GM10266 (cell line): ENCODE results near the gene CAMTA1.
"Not testable (repeated sequence)": the region's sequence is repeated elsewhere in the genome, so short reads cannot be mapped to it uniquely, and the experiment has no call there.

Experiments
- DNase-seq: peaks from one replicate; pipeline ENCODE4 v3.0.0; 2012; ENCODE audit errors: extremely low spot score
- TF ChIP-seq, protein P1 (sequence below): IDR thresholded peaks from 2 replicates; pipeline ENCODE4 v1.5.1; 2012; ENCODE audit warnings: mild to moderate bottlenecking, low read depth; ENCODE audit not compliant: control insufficient read depth, insufficient read depth; ENCODE audit errors: missing control alignments

Gene CAMTA1

DNA sequence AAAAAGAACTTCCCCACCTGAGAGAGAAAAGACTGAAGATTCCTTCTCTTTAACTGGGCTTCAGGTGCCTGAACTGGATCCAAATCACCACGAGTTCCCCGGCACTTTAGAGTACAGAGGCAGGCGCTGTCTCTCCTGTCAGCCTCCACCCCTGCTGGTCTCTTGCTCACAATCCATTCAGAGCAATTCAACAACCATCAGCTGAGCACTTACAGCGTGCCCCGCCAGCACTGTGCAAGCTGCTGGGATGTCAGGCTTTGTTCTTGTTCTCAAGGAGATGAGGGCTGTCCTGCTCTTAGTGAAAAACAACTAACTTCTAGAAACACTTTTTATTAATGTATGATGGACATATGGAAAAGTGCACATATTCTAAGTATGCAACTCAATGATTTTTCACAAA lies 917.1 kb downstream of the CAMTA1 start:
- TF ChIP-seq, protein P1, sequence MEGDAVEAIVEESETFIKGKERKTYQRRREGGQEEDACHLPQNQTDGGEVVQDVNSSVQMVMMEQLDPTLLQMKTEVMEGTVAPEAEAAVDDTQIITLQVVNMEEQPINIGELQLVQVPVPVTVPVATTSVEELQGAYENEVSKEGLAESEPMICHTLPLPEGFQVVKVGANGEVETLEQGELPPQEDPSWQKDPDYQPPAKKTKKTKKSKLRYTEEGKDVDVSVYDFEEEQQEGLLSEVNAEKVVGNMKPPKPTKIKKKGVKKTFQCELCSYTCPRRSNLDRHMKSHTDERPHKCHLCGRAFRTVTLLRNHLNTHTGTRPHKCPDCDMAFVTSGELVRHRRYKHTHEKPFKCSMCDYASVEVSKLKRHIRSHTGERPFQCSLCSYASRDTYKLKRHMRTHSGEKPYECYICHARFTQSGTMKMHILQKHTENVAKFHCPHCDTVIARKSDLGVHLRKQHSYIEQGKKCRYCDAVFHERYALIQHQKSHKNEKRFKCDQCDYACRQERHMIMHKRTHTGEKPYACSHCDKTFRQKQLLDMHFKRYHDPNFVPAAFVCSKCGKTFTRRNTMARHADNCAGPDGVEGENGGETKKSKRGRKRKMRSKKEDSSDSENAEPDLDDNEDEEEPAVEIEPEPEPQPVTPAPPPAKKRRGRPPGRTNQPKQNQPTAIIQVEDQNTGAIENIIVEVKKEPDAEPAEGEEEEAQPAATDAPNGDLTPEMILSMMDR: no peak
- DNase-seq: no peak

DNA sequence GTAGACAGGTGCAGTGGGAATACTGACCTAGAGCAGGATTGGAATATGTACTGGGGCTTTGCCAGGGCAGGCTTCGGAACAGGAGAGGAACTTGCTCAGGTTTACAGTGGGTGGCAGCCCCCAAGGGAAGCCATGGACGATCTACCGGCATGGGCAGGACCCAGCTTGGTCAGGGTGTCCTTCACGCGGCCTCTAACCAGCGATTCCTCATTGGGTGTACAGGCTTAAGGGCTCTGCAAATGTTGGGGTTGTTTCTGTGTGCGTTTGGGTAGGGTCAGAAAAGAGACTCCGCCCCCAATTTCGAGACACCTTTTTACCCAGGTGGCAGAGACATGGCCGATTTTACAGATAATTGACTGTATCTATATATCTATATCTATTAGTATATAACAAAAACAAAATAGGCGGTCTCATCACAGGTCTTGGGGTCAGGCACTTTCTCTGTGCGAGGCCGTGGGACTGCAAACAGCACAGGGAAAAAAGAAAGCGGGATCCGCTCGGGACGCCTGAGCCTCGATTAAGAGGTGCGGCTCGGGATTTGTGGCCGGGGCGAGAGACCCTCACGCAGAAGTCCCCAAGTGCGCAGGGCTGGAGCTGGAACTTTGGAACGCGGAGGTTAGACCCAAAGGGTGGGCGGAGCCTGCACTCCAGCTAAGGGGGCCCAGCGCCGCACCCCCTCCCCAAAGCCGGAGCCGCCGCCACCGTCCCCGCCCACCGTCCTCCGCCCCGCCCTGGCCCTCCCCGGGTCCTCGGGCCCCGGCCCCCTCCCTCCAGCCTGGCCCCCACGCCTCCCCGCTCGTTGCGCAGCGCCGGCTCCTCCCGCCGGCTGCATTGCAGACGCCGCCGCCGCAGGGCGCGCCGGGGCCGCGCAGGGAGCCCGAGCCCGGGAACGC lies 918.3 kb downstream of the CAMTA1 start:
- no peak for DNase-seq
- TF ChIP-seq, protein P1: no peak

DNA sequence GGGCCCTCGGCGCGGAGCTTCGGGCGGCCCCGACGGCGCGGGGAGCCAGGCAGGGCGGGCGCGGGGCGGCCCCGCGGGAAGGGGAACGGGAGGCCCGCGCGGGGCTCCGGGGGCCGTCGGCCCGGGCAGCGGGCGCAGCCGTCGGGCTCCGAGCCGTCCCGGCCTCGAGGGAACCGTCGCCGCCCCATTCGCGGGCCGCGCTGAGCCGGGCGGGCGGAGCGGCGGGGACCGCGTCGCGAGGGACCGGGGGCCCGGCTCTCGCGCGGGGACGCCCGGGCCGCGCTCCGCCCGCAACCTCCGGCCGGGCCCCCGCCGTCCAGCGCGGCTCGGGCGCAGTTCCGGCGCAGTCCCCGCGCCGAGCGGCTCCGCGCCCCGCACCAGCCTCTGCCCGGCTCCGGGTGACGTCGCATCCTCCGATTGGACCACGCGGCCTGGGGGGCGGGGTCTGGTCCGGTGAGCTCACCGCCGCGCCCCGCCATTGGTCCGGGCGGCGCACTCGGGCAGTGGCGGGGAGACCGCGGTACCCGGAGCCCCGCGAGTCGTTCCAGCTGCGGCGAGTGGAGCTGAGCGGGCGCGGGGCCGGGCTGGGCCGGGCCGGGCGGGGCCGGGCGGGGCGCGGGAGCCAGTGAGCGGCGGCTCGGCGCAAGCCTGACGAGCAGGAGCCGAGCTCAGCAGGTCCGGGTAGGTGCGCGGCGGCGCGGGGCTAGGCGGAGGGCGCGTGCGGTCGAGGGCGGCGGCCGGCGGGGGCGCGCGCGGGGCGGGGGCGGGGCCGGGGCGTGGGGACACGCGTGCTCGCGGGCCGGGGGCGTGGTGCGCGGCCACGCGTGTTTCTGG lies 919.2 kb downstream of the CAMTA1 start:
- peak; percentile 99 for DNase-seq
- TF ChIP-seq, protein P1: no peak

DNA sequence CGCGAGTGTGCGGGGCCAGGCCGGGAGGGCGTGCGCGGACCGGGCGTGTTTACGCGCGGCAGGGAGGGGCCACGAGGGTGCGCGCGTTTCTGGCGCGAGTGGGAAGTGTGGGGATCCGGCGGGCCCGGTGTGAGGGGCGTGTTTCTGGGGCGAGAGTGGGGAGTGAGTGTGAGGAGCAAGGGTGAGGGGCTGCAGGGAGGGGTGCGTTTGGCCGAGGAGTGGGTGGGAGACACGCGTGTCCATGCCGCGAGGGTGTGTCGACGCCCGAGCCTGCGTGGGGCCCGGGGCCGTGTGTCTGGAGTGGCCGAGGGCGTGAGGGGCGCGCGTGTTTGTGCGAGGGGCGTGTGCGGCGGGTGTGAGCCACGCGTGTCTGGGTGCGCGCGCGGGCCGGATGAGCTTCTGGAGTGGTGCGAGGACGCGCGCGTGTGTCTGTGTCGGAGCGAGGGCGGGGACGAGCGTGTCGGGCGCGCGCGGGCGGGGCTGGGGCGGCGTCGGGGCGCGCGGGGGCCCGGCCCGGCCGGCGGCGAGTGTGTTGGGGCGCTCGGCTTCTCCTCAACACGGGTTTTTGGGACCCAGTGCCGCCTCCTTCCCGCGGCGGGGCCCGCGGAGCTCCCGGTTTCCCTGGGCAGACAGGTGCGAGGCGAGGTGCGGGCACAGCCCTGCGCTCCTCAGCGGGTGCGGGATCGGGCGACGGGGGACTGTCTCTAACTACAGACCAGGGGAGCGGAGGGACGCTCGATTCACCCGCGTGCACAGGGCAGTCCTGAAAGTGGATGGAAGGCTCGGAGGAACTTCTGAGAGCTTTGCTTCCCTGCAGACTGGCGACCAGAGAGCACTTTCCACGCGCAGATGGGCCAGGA lies 920.0 kb downstream of the CAMTA1 start:
- DNase-seq: no peak
- TF ChIP-seq, protein P1: no peak

DNA sequence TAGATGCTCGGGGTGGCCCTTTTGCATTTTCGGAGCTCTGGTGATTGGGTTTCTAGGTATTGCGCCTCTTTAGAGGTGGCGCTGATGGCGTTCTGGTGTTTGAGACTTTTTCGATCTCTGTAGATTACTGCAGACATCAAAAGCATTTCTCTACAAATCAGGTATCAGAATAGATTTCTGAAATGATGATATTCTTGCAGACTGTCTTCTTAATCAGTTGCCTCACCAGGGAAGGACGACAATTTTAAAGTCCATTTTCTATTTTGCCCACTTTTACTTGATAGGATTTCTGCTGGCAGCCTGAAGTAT lies 920.6 kb downstream of the CAMTA1 start:
- TF ChIP-seq, protein P1: no peak
- no peak for DNase-seq

DNA sequence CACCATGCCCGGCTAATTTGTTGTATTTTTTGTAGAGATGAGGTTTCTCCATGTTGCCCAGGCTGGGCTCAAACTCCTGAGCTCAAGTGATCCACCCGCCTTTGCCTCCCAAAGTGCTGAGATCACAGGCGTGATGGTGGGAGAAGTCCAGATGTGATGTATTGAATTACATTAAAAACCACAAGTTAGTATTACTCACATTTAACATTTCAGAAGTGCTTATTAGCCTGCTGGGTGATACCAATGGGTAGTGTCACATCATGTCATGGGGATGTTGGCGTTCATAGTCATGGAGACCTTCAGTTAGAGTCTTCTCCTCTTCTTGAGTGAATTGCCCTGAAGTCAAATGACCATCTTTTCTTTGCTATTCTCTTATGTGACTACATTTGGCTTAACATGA lies 922.3 kb downstream of the CAMTA1 start:
- DNase-seq: no peak
- TF ChIP-seq, protein P1: no peak

DNA sequence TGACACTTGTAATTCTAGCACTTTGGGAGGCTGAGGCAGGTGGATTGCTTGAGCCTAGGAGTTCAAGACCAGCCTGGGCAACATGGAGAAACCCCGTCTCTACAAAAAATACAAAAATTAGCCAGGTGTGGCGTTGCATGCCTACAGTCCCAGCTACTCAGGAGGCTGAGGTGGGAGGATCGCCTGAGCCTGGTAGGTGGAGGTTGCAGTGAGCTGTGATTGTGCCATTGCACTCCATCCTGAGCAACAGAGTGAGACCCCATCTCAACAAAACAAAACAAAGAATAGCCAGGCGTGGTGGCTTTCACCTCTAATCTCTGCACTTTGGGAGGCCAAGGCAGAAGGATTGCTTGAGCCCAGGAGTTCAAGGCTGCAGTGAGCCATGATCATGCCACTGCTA lies 922.8 kb downstream of the CAMTA1 start:
- not testable (repeated sequence) for DNase-seq
